Upper lobe of left lung (tissue), 6 donors: Measurements from ENCODE around the gene LRRC8E. TPM values are rescaled to one million over a fixed set of nuclear protein-coding genes. Genes with fewer than 3 reads are reported as not detected.
A peak's percentile ranks its signal among the peaks of the same experiment; 100 is the strongest.

ENCODE experiments used
- ATAC-seq, 2 donors: fragments of 200-7000 bp; cut with Tn5 transposase; one replicate each; pipeline ENCODE4 v1.9.1; 2022; ENCODE audit warnings: mild to moderate bottlenecking in 2 of 2, moderate library complexity in 2 of 2; ENCODE audit not compliant: low FRiP score in 2 of 2
- DNase-seq, 2 donors: peaks; one replicate each; pipeline ENCODE4 v3.0.0-alpha.2; 2019 to 2020
- H3K27ac ChIP-seq, 4 donors: fragments of 200-600 bp; sonication (generic); one replicate each; pipeline ENCODE4 v1.5.1; 2016 to 2019
- H3K27me3 ChIP-seq, 4 donors: fragments of 200-600 bp; sonication (generic); one replicate each; pipeline ENCODE4 v1.5.1; 2017 to 2019
- H3K36me3 ChIP-seq, 4 donors: fragments of 200-600 bp; sonication (generic); one replicate each; pipeline ENCODE4 v1.5.1; 2016 to 2019
- H3K4me1 ChIP-seq, 4 donors: fragments of 200-600 bp; sonication (generic); one replicate each; pipeline ENCODE4 v1.5.1; 2018 to 2019
- H3K4me3 ChIP-seq, 4 donors: fragments of 200-600 bp; sonication (generic); one replicate each; pipeline ENCODE4 v1.5.1; 2017 to 2019; ENCODE audit warnings: mild to moderate bottlenecking in 2 of 4, moderate library complexity in 1 of 4
- H3K9me3 ChIP-seq, 4 donors: fragments of 200-600 bp; sonication (generic); one replicate each; pipeline ENCODE4 v1.5.1; 2018 to 2019
- EP300 ChIP-seq, 4 donors: sonication (generic); formaldehyde crosslinking; IDR thresholded peaks; one replicate each; pipeline ENCODE4 v1.5.1; 2017; ENCODE audit warnings: antibody characterized with exemption in 4 of 4, control low read depth in 2 of 4
- POLR2A ChIP-seq, 4 donors: fragments of 450-650 bp; IDR thresholded peaks; one replicate each; pipeline ENCODE4 v1.5.1; 2016 to 2017; ENCODE audit warnings: antibody characterized with exemption in 4 of 4, mild to moderate bottlenecking in 2 of 4
- POLR2AphosphoS5 ChIP-seq, 2 donors: sonication (generic); formaldehyde crosslinking; IDR thresholded peaks; one replicate each; pipeline ENCODE4 v1.5.1; 2017; ENCODE audit warnings: antibody characterized with exemption in 2 of 2
- WGBS, 2 donors: methylation state at CpG; one replicate each; pipeline ENCODE4 v1.1.5; 2017 to 2018; 5-methylcytosine and 5-hydroxymethylcytosine counted together
- total RNA-seq, 6 donors: library from RNA; depleted of rRNA in 4 of 6; stranded (reverse); fragments of >200 nt in 4 of 6; gene quantifications; one replicate each; pipeline versions ENCODE4 v1.1.0 to v1.2.1, GENCODE V29; 2016 to 2021
- TF ChIP-seq, protein P1 (sequence below), 6 experiments: fragments of 450-650 bp in 4 of 6; fragments of 200-600 bp in 2 of 6; sonication (generic) in 2 of 6; IDR thresholded peaks; one replicate each; pipeline ENCODE4 v1.5.1; 2016 to 2019; ENCODE audit warnings: antibody characterized with exemption in 6 of 6
- donor health status: DM: no; HTN: no; CAD: no; lungs with moderate emphysema.
- donor health status: DM: no; HTN: yes; CAD: no; lungs with severe emphysema.

LRRC8E gene
- total RNA-seq, 6 donors from 2014 or later: 1.0 to 11.7 (median 6.9) TPM

DNA sequence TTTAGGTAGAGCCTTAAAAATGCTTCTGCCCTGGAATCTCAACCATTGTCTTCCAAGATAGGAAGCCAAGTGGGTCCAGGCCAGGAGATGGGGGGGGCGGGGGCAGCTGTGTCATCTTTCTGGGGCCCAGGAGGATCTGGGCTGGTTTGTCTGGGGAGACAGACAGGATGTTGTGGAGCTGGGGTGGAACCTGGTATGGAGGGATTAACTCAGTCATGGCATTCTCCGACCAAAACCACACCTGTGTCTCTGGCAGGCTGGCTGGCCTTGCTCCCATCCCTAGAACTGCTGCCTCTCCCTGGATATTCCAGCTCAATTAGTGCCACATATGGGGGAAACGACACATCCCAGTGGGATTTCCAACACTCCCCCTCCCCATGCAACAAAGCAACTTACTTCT, 12.6 kb downstream of the LRRC8E start:
- H3K27me3 ChIP-seq: no peaks in the 10 kb centered on the region
- peaks cover 25 to 29% (median 28%) of the 10 kb centered on the region in 4 donors for H3K4me1 ChIP-seq
- no peak overlapping the region for H3K4me3 ChIP-seq
- no peak overlapping the region for H3K27ac ChIP-seq
- 70 to 80% methylated on average over 1 to 3 of the region's 3 CpGs for WGBS, 2 donors
- DNase-seq (no peak), ATAC-seq (no peak)
- TF ChIP-seq POLR2AphosphoS5 (IDR thresholded peaks at IDR 0.05) (no peak), POLR2A (IDR thresholded peaks at IDR 0.05) (no peak), EP300 (IDR thresholded peaks at IDR 0.05) (no peak)
- TF ChIP-seq, protein P1, sequence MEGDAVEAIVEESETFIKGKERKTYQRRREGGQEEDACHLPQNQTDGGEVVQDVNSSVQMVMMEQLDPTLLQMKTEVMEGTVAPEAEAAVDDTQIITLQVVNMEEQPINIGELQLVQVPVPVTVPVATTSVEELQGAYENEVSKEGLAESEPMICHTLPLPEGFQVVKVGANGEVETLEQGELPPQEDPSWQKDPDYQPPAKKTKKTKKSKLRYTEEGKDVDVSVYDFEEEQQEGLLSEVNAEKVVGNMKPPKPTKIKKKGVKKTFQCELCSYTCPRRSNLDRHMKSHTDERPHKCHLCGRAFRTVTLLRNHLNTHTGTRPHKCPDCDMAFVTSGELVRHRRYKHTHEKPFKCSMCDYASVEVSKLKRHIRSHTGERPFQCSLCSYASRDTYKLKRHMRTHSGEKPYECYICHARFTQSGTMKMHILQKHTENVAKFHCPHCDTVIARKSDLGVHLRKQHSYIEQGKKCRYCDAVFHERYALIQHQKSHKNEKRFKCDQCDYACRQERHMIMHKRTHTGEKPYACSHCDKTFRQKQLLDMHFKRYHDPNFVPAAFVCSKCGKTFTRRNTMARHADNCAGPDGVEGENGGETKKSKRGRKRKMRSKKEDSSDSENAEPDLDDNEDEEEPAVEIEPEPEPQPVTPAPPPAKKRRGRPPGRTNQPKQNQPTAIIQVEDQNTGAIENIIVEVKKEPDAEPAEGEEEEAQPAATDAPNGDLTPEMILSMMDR (IDR thresholded peaks at IDR 0.05): no peak
- peaks cover 0 to 8% (median 3%) of the 10 kb centered on the region in 4 donors for H3K36me3 ChIP-seq
- H3K9me3 ChIP-seq: no peaks in the 10 kb centered on the region

DNA sequence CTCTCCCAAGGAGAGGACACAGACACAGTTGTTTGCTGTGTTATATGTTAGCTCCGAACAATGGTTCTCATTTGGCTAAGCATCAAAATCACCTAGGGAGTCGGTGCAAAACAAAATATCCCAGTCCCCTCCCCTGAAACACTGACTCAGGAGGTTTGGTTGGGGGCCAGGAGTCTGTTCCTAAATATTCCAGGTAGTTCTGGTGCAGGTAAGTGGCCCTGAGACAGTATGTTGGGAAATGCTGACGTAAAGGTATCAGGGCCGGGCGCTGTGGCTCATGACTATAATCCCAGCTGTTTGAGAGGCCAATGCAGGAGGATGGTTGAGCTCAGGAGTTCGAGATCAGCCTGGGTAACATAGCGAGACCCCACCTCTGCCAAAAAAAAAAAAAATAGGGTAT, 13.0 kb downstream of the LRRC8E start:
- Histone ChIP-seq H3K4me1 (peaks cover 27 to 33% (median 31%) of the 10 kb centered on the region in 4 donors), H3K27ac (no peak overlapping the region), H3K9me3 (no peaks in the 10 kb centered on the region), H3K4me3 (no peak overlapping the region), H3K27me3 (no peaks in the 10 kb centered on the region), H3K36me3 (peaks cover 0 to 12% (median 7%) of the 10 kb centered on the region in 4 donors)
- ATAC-seq (no peak), DNase-seq (no peak)
- TF ChIP-seq EP300 (IDR thresholded peaks at IDR 0.05) (no peak), POLR2AphosphoS5 (IDR thresholded peaks at IDR 0.05) (no peak), POLR2A (IDR thresholded peaks at IDR 0.05) (no peak)
- TF ChIP-seq, protein P1 (IDR thresholded peaks at IDR 0.05): no peak
- 90 to 91% methylated on average over 7 of the region's 7 CpGs for WGBS, 2 donors

DNA sequence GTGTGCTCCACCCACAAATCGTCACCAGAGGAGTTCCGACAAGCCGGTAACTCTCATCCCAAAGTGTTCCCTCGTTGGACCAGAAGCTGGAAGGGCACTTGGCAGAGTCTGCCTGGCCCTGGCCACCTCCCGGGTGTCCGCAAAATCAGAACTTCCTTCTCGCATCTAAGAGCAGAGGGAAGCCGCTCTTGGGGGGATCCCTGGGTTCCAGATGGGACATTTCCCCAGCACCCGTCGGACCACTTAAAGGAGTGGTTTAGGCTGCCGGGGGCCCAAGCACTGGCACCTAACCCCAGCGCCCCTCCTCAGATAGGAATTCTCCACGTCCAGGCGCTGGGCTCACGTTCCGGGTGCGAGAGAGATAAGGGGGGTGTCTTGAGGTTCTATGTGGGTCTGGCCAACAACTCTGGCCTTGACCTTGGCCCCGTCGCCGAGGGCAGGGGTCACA, 14.5 kb downstream of the LRRC8E start:
- DNase-seq: peak in 1 of 2 donors; percentile 74
- WGBS, 2 donors: 8 to 15% methylated on average over 11 to 18 of the region's 20 CpGs
- peak overlapping the region; percentile 30 to 99 (median 82) for H3K4me3 ChIP-seq
- H3K4me1 ChIP-seq: peaks cover 31 to 44% (median 33%) of the 10 kb centered on the region in 4 donors
- ATAC-seq: peak in 1 of 2 donors; percentile 5
- peak overlapping the region; percentile 82 to 90 (median 87) for H3K27ac ChIP-seq
- peaks cover 0 to 17% (median 11%) of the 10 kb centered on the region in 4 donors for H3K36me3 ChIP-seq
- H3K9me3 ChIP-seq: no peaks in the 10 kb centered on the region
- no peaks in the 10 kb centered on the region for H3K27me3 ChIP-seq
- TF ChIP-seq, protein P1 (IDR thresholded peaks at IDR 0.05): no peak
- no peak for TF ChIP-seq EP300 (IDR thresholded peaks at IDR 0.05)
- TF ChIP-seq POLR2A (IDR thresholded peaks at IDR 0.05): no peak
- TF ChIP-seq POLR2AphosphoS5 (IDR thresholded peaks at IDR 0.05): peak in 1 of 2 donors; percentile 26

DNA sequence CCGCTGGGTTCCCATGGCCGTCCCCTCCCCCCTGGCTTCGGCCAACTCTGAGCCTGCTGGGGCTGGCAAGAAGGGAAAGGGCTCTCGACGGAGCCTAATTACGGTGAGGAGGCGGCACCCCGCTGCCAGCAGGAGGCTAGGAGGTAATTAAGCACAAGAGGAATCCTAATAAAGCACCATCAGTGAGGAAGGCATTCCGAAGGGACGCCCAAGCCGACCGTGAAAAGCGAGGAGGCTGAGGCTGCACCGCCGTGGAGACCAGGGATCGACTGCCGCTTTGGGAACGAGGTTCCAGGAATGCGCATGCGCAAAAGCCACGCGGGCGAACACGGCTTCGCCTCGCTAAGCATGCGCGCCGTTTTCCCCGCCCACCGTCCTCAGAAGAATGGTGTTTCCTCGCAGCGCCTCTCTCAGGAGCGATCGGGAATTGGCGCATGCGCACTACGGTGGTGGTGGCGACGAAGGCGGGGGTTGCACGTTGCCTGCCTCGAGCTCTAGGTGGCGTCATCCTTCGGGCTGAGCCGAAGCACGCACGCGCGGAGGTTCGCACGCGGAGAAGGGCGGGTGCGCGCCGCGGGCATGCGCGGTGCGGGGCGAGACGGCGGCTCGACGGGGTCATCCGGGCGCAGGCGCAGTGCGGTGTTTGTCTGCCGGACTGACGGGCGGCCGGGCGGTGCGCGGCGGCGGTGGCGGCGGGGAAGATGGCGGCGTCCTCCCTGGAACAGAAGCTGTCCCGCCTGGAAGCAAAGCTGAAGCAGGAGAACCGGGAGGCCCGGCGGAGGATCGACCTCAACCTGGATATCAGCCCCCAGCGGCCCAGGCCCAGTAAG, 15.1 kb downstream of the LRRC8E start, which contains the start of gene MAP2K7:
Gene MAP2K7 (plus strand): TSS at position 634 of the 830 bp plus-strand sequence. CDS start 68 bp downstream, at position 702.
- ATAC-seq (peak; percentile 94 to 95), DNase-seq (peak; percentile 99 to 100)
- H3K4me1 ChIP-seq: peaks cover 31 to 44% (median 33%) of the 10 kb centered on the region in 4 donors
- WGBS, 2 donors: 0 to 4% methylated on average over 21 to 69 of the region's 89 CpGs
- H3K27ac ChIP-seq: peak within 1 kb of the TSS; percentile 86 to 93 (median 91)
- H3K4me3 ChIP-seq: peak within 1 kb of the TSS; percentile 71 to 99 (median 92)
- no peaks in the 10 kb centered on the region for H3K27me3 ChIP-seq
- H3K9me3 ChIP-seq: no peaks in the 10 kb centered on the region
- peaks cover 0 to 17% (median 11%) of the 10 kb centered on the region in 4 donors for H3K36me3 ChIP-seq
- peak in 1 of 4 donors; percentile 77 for TF ChIP-seq EP300 (IDR thresholded peaks at IDR 0.05)
- TF ChIP-seq, protein P1 (IDR thresholded peaks at IDR 0.05): peak; percentile 10 to 94 (median 61)
- peak in 3 of 4 donors; percentile 35 to 94 (median 65) for TF ChIP-seq POLR2A (IDR thresholded peaks at IDR 0.05)
- peak; percentile 65 to 90 for TF ChIP-seq POLR2AphosphoS5 (IDR thresholded peaks at IDR 0.05)
